ENCODE measurements around the gene ADH6. TPM values are rescaled to one million over a fixed set of nuclear protein-coding genes. Genes with fewer than 3 reads are reported as not detected.

The ADH6 gene
- total and polyA plus RNA-seq, 3 donors from 2014 or later, result 0.16 to 0.62 (median 0.42) TPM

DNA sequence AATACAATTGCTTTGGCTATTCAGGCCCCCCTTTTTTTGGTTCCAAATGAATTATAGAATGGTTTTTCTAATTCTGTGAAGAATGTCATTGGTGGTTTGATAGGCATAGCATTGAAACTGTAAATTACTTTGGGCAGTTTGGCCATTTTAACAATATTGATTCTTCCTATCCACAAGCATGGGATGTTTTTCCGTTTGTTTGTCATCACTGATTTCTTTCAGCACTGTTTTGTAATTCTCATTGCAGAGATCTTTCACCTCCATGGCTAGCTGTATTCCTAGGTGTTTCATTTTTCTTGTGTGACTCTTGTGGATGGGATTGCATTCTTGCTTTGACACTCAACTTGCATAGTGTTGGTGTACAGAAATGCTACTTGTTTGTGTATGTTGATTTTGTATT, 33.0 kb downstream of the ADH6 start:
- 64 to 71% methylated on average over 1 of the region's 1 CpG for WGBS, 2 donors
- Histone ChIP-seq H3K27ac (no peak overlapping the region), H3K4me1 (no peaks in the 10 kb centered on the region), H3K4me3 (no peak overlapping the region), H3K9me3 (no peaks in the 10 kb centered on the region), H3K27me3 (no peaks in the 10 kb centered on the region), H3K36me3 (ENCODE audit: low read depth, missing control alignments) (no peaks in the 10 kb centered on the region)
- DNase-seq, result no peak
- TF ChIP-seq, protein P1, sequence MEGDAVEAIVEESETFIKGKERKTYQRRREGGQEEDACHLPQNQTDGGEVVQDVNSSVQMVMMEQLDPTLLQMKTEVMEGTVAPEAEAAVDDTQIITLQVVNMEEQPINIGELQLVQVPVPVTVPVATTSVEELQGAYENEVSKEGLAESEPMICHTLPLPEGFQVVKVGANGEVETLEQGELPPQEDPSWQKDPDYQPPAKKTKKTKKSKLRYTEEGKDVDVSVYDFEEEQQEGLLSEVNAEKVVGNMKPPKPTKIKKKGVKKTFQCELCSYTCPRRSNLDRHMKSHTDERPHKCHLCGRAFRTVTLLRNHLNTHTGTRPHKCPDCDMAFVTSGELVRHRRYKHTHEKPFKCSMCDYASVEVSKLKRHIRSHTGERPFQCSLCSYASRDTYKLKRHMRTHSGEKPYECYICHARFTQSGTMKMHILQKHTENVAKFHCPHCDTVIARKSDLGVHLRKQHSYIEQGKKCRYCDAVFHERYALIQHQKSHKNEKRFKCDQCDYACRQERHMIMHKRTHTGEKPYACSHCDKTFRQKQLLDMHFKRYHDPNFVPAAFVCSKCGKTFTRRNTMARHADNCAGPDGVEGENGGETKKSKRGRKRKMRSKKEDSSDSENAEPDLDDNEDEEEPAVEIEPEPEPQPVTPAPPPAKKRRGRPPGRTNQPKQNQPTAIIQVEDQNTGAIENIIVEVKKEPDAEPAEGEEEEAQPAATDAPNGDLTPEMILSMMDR (IDR thresholded peaks at IDR 0.05), result no peak
- TF ChIP-seq POLR2A (IDR thresholded peaks at IDR 0.05), result no peak
- intact Hi-C loops (cut with DNase I; ENCODE audit: low total_unique reads), result no loop called here

DNA sequence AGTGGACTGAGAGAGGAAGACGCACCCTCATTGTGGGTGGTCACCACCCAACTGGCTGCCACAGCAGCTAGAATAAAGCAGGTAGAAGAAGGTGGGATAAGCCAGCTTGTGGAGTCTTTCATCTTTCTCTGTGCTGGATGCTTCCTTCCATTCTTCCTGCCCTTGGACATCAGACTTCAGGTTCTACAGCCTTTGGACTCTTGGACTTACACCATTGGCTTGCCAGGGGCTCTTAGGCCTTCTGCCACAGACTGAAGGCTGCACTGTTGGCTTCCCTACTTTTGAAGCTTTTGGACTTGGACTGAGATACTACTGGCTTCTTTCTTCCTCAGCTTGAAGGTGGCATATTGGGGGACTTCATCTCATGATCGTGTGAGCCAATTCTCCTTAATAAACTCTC, 33.5 kb downstream of the ADH6 start:
- no peak overlapping the region for H3K27ac ChIP-seq
- no peak for TF ChIP-seq POLR2A (IDR thresholded peaks at IDR 0.05)
- TF ChIP-seq, protein P1 (IDR thresholded peaks at IDR 0.05), result no peak
- no peaks in the 10 kb centered on the region for H3K9me3 ChIP-seq
- intact Hi-C loops (cut with DNase I; ENCODE audit: low total_unique reads), result no loop called here
- 86 to 88% methylated on average over 2 of the region's 2 CpGs for WGBS, 2 donors
- no peak overlapping the region for H3K4me3 ChIP-seq
- H3K36me3 ChIP-seq (ENCODE audit: low read depth, missing control alignments), result no peaks in the 10 kb centered on the region
- no peaks in the 10 kb centered on the region for H3K27me3 ChIP-seq
- no peak for DNase-seq
- no peaks in the 10 kb centered on the region for H3K4me1 ChIP-seq

- Histone ChIP-seq H3K27ac (no peak overlapping the region), H3K4me3 (no peak overlapping the region), H3K4me1 (no peaks in the 10 kb centered on the region), H3K9me3 (no peaks in the 10 kb centered on the region), H3K36me3 (ENCODE audit: low read depth, missing control alignments) (no peaks in the 10 kb centered on the region), H3K27me3 (no peaks in the 10 kb centered on the region)
- DNase-seq, result no peak
- WGBS, 2 donors, result 54 to 72% methylated on average over 2 of the region's 2 CpGs
- no peak for TF ChIP-seq POLR2A (IDR thresholded peaks at IDR 0.05)
- TF ChIP-seq, protein P1 (IDR thresholded peaks at IDR 0.05), result no peak
- intact Hi-C loops (cut with DNase I; ENCODE audit: low total_unique reads), result no loop called here
Observed at GRCh38 chr4:99180382-99181070, 38.5 kb downstream of the ADH6 start.

GRCh38 chr4:99179626-99180025, 39.4 kb downstream of the ADH6 start:
- Histone ChIP-seq H3K27ac (no peak overlapping the region), H3K36me3 (ENCODE audit: low read depth, missing control alignments) (no peaks in the 10 kb centered on the region), H3K4me1 (no peaks in the 10 kb centered on the region), H3K9me3 (no peaks in the 10 kb centered on the region), H3K27me3 (no peaks in the 10 kb centered on the region), H3K4me3 (no peak overlapping the region)
- DNase-seq, result no peak
- 86 to 100% methylated on average over 1 of the region's 1 CpG for whole genome bisulfite sequencing, 2 donors
- intact Hi-C loops (cut with DNase I; ENCODE audit: low total_unique reads), result no loop called here
- TF ChIP-seq, protein P1 (IDR thresholded peaks at IDR 0.05), result no peak
- TF ChIP-seq POLR2A (IDR thresholded peaks at IDR 0.05), result no peak

GRCh38 chr4:99179178-99179577, 39.9 kb downstream of the ADH6 start:
- WGBS, 2 donors, result 83 to 100% methylated on average over 1 to 2 of the region's 2 CpGs
- Histone ChIP-seq H3K36me3 (ENCODE audit: low read depth, missing control alignments) (no peaks in the 10 kb centered on the region), H3K4me3 (no peak overlapping the region), H3K27ac (no peak overlapping the region), H3K9me3 (no peaks in the 10 kb centered on the region), H3K4me1 (no peaks in the 10 kb centered on the region), H3K27me3 (no peaks in the 10 kb centered on the region)
- no peak for DNase-seq
- intact Hi-C loops (cut with DNase I; ENCODE audit: low total_unique reads), result no loop called here
- TF ChIP-seq, protein P1 (IDR thresholded peaks at IDR 0.05), result no peak
- no peak for TF ChIP-seq POLR2A (IDR thresholded peaks at IDR 0.05)

All from testis (tissue), 3 donors.